H1 (cell line): ENCODE results near the gene LMTK2. TPM values are rescaled to one million over a fixed set of nuclear protein-coding genes. Genes with fewer than 3 reads are reported as not detected.
A peak's percentile ranks its signal among the peaks of the same experiment; 100 is the strongest.

Experiments
- BACH1 ChIP-seq: IDR thresholded peaks from 2 replicates; pipeline ENCODE4 v1.6.1; 2012; ENCODE audit warnings: low read length, improper control_type of control experiment
- CEBPB ChIP-seq: IDR thresholded peaks from 2 replicates; pipeline ENCODE4 v1.6.1; 2012; ENCODE audit warnings: low read depth, low read length
- CHD1 ChIP-seq: IDR thresholded peaks from 2 replicates; pipeline ENCODE4 v1.6.1; 2012; ENCODE audit warnings: low read depth, low read length, improper control_type of control experiment
- CTCF ChIP-seq, 3 experiments: IDR thresholded peaks; 1 replicate in 2 of 3; 2 replicates in 1 of 3; pipeline versions ENCODE4 v1.5.1 to v1.6.1; 2011; ENCODE audit warnings: low read length in 3 of 3, mild to moderate bottlenecking in 3 of 3, inconsistent platforms in 2 of 3, low read depth in 1 of 3, moderate library complexity in 1 of 3; ENCODE audit not compliant: insufficient read depth in 1 of 3; ENCODE audit errors: control extremely low read depth in 1 of 3
- FOSL1 ChIP-seq: IDR thresholded peaks from 2 replicates; pipeline ENCODE4 v1.6.1; 2011; ENCODE audit warnings: mild to moderate bottlenecking, low read depth, low read length, moderate library complexity; ENCODE audit not compliant: insufficient read depth
- JUND ChIP-seq: IDR thresholded peaks from 2 replicates; pipeline ENCODE4 v1.6.1; 2011; ENCODE audit warnings: mild to moderate bottlenecking, improper control_type of control experiment, low read length
- KDM5A ChIP-seq: fragments of 200-600 bp; IDR thresholded peaks from 2 replicates; pipeline ENCODE4 v1.7.1; 2012; ENCODE audit warnings: mild to moderate bottlenecking, low read length, inconsistent platforms, mixed read lengths
- SP1 ChIP-seq: IDR thresholded peaks from 2 replicates; pipeline ENCODE4 v1.6.1; 2011; ENCODE audit warnings: low read depth, low read length
- SP2 ChIP-seq: IDR thresholded peaks from 2 replicates; pipeline ENCODE4 v1.6.1; 2012; ENCODE audit warnings: mild to moderate bottlenecking, low read length, inconsistent platforms
- SRF ChIP-seq: IDR thresholded peaks from 2 replicates; pipeline ENCODE4 v1.6.1; 2011; ENCODE audit warnings: mild to moderate bottlenecking, low read depth, low read length, moderate library complexity
- SUZ12 ChIP-seq: fragments of 200-600 bp; sonication (generic); IDR thresholded peaks from 2 replicates; pipeline ENCODE4 v1.6.1; 2012; ENCODE audit warnings: mild to moderate bottlenecking, inconsistent platforms, low read length, moderate library complexity, mixed read lengths
- TEAD4 ChIP-seq: IDR thresholded peaks from 2 replicates; pipeline ENCODE4 v1.6.1; 2012; ENCODE audit warnings: low read depth, low read length, inconsistent platforms, mixed read lengths
- USF2 ChIP-seq: IDR thresholded peaks from 2 replicates; pipeline ENCODE4 v1.6.1; 2011; ENCODE audit warnings: low read length, improper control_type of control experiment
- YY1 ChIP-seq: IDR thresholded peaks from 2 replicates; pipeline ENCODE4 v1.6.1; 2011; ENCODE audit warnings: low read depth, mild to moderate bottlenecking, low read length
- polyA plus RNA-seq, 7 experiments: library from polyadenylated mRNA; depleted of rRNA in 3 of 7; stranded (reverse) in 5 of 7; unstranded in 2 of 7; fragments of >200 nt in 5 of 7; fragments of 200-250 nt in 2 of 7; gene quantifications; 1 replicate in 5 of 7; 2 replicates in 1 of 7; 4 replicates in 1 of 7; pipeline versions ENCODE4 v1.2.1 to v1.2.3, GENCODE V29; 2011 to 2013; ENCODE audit warnings: missing spikeins in 2 of 7, mixed read lengths in 2 of 7
- total RNA-seq: library from RNA; stranded (reverse); fragmentation: NEBNext Ultra II Directional; extraction: Animal tissue kit (Norgen Biotek cat#: 25700); gene quantifications from 2 replicates; pipeline ENCODE4 v1.2.1, GENCODE V29; 2021

LMTK2 gene
- total and polyA plus RNA-seq, 2 of the 8 experiments (the other 6 are each of a cell fraction or from before 2014, with no cell fraction given), result 9.7 to 30.7 TPM

- no peak for TF ChIP-seq TEAD4
- TF ChIP-seq JUND, result 0 out of 2 replicates have a peak, but pooled peaks have one; percentile 4
- TF ChIP-seq BACH1, result no peak
- no peak for TF ChIP-seq SUZ12
- no peak for TF ChIP-seq CEBPB
- peak; percentile 93 for TF ChIP-seq USF2
- TF ChIP-seq FOSL1, result no peak
- no peak for TF ChIP-seq CHD1
- peak; percentile 93 for TF ChIP-seq SP1
- TF ChIP-seq CTCF (IDR thresholded peaks at IDR 0.05; ENCODE audit: control extremely low read depth in 1 of 3, insufficient read depth in 1 of 3, low read depth in 1 of 3, low read length in 3 of 3), result peak; percentile 71 to 89 (median 85)
- peak; percentile 85 for TF ChIP-seq KDM5A
- peak; percentile 61 for TF ChIP-seq SP2
- 0 out of 2 replicates have a peak, but pooled peaks have one; percentile 4 for TF ChIP-seq SRF
- TF ChIP-seq YY1, result peak; percentile 98
Measured at GRCh38 chr7:98106647-98107312, at the start of gene LMTK2 (continued).
